HepG2 (cell line): ENCODE measurements around the gene CAT. TPM values are rescaled to one million over a fixed set of nuclear protein-coding genes. Genes with fewer than 3 reads are reported as not detected.

ENCODE experiments used
- ATAC-seq: fragments of 200-7000 bp; cut with Tn5 transposase; 3 replicates; pipeline ENCODE4 v1.9.1; 2020; ENCODE audit warnings: mild to moderate bottlenecking, moderate library complexity
- BruUV-seq: library from RNA; stranded (reverse); fragments of 400-500 nt; replicated peaks from 2 replicates; lab custom pipeline; 2021; lab: Mats Ljungman, UMichigan
- CTCF ChIA-PET: fragments of 300-600 bp; formaldehyde crosslinking; extraction: SDS; loops from one replicate; lab custom pipeline; 2021; ENCODE audit warnings: low total read pairs, inconsistent platforms, low intra/inter-chr PET ratio; lab: Yijun Ruan, JAX
- POLR2A ChIA-PET: fragments of 350-600 bp; sonication (Branson Sonifier 250); formaldehyde crosslinking; loops from one replicate; lab custom pipeline; 2020; ENCODE audit warnings: antibody characterized with exemption, inconsistent platforms; lab: Yijun Ruan, JAX
- DNase-seq: peaks from one replicate; pipeline ENCODE4 v3.0.0-alpha.2; 2015; ENCODE audit warnings: low spot score
- FAIRE-seq: peaks from 3 replicates; lab custom pipeline; 2011; peaks lifted over from hg19 to GRCh38; lab: Jason Lieb, UNC
- H2AFZ ChIP-seq: one replicate; pipeline ENCODE4 v1.6.1; 2011; ENCODE audit warnings: low read length, inconsistent platforms
- H3K27ac ChIP-seq: fragments of 300-600 bp; 3 replicates; pipeline ENCODE4 v1.8.0; 2011; ENCODE audit warnings: mixed run types, mild to moderate bottlenecking, mixed read lengths, low read length, inconsistent platforms; ENCODE audit not compliant: insufficient read depth; ENCODE audit errors: extremely low read length
- H3K27me3 ChIP-seq, 2 experiments: fragments of 200-600 bp in 1 of 2; 2 replicates in 1 of 2; 3 replicates in 1 of 2; pipeline versions ENCODE4 v1.6.0 to v1.8.0; 2011; ENCODE audit warnings: low read length in 2 of 2, mild to moderate bottlenecking in 2 of 2, moderate library complexity in 2 of 2, inconsistent platforms in 1 of 2; ENCODE audit not compliant: insufficient read depth in 2 of 2, control insufficient read depth in 1 of 2
- H3K36me3 ChIP-seq, 2 experiments: fragments of 200-600 bp in 1 of 2; replicated peaks in 1 of 2; 2 replicates in 1 of 2; 3 replicates in 1 of 2; pipeline versions ENCODE4 v1.5.1 to v1.8.0; 2011; ENCODE audit warnings: low read length in 2 of 2, inconsistent platforms in 1 of 2; ENCODE audit not compliant: insufficient read depth in 2 of 2, control insufficient read depth in 1 of 2
- H3K4me1 ChIP-seq: 2 replicates; pipeline ENCODE4 v1.5.1; 2012; ENCODE audit warnings: low read length, inconsistent platforms; ENCODE audit not compliant: insufficient read depth
- H3K4me2 ChIP-seq: 2 replicates; pipeline ENCODE4 v1.6.0; 2011; ENCODE audit warnings: low read depth, low read length, inconsistent platforms
- H3K4me3 ChIP-seq, 3 experiments: fragments of 200-600 bp in 1 of 3; sonication (generic), shearing (Covaris generic) in 1 of 3; replicated peaks in 1 of 3; 2 replicates each; pipeline ENCODE4 v1.5.1; 2011 to 2016; ENCODE audit warnings: low read length in 3 of 3, inconsistent platforms in 2 of 3, low read depth in 2 of 3, mild to moderate bottlenecking in 2 of 3, control low read depth in 1 of 3, mixed read lengths in 1 of 3; ENCODE audit not compliant: insufficient read depth in 1 of 3
- H3K79me2 ChIP-seq: one replicate; pipeline ENCODE4 v1.6.1; 2011; ENCODE audit warnings: low read length, inconsistent platforms; ENCODE audit not compliant: insufficient read depth
- H3K9ac ChIP-seq: 2 replicates; pipeline ENCODE4 v1.6.0; 2011; ENCODE audit warnings: mild to moderate bottlenecking, low read depth, low read length, inconsistent platforms; ENCODE audit not compliant: insufficient read depth
- H3K9me3 ChIP-seq: 2 replicates; pipeline ENCODE4 v1.5.1; 2012; ENCODE audit warnings: mild to moderate bottlenecking, low read length
- H4K20me1 ChIP-seq: 2 replicates; pipeline ENCODE4 v1.6.0; 2011; ENCODE audit warnings: inconsistent platforms, mild to moderate bottlenecking, low read length, moderate library complexity; ENCODE audit not compliant: insufficient read depth
- FOSL2 ChIP-seq: sonication (generic); formaldehyde crosslinking; IDR thresholded peaks from 2 replicates; pipeline ENCODE4 v1.4.0; 2020; ENCODE audit warnings: missing genetic modification reagents
- NFKBIZ ChIP-seq: IDR thresholded peaks from 2 replicates; pipeline ENCODE4 v1.6.1; 2018; ENCODE audit warnings: missing genetic modification reagents, missing compliant biosample characterization
- NONO ChIP-seq, 2 experiments: fragments of 450-650 bp in 1 of 2; sonication (generic) in 1 of 2; formaldehyde crosslinking in 1 of 2; IDR thresholded peaks in 1 of 2; conservative IDR thresholded peaks in 1 of 2; 2 replicates each; pipeline versions ENCODE4 v1.6.1 to v1.8.0; 2017 to 2022; ENCODE audit warnings: mild to moderate bottlenecking in 1 of 2, missing genetic modification reagents in 1 of 2, moderate library complexity in 1 of 2
- SAFB2 ChIP-seq: sonication (generic); formaldehyde crosslinking; IDR thresholded peaks from 2 replicates; pipeline ENCODE4 v1.5.1; 2020; ENCODE audit warnings: missing genetic modification reagents, low read depth, mild to moderate bottlenecking, borderline replicate concordance
- SP1 ChIP-seq, 2 experiments: fragments of 450-650 bp in 1 of 2; sonication (generic) in 1 of 2; formaldehyde crosslinking in 1 of 2; IDR thresholded peaks; 2 replicates each; pipeline versions ENCODE4 v1.4.0 to v1.6.1; 2016 to 2020; ENCODE audit warnings: missing genetic modification reagents in 1 of 2
- TBX2 ChIP-seq: sonication (generic); formaldehyde crosslinking; IDR thresholded peaks from 2 replicates; pipeline ENCODE4 v1.5.0; 2020; ENCODE audit warnings: missing genetic modification reagents, mild to moderate bottlenecking, borderline replicate concordance
- ZNF17 ChIP-seq: sonication (generic); formaldehyde crosslinking; IDR thresholded peaks from 2 replicates; pipeline ENCODE4 v1.5.0; 2020; ENCODE audit warnings: mild to moderate bottlenecking, missing genetic modification reagents
- ZNF629 ChIP-seq: sonication (generic); formaldehyde crosslinking; conservative IDR thresholded peaks from 2 replicates; pipeline ENCODE4 v1.5.0; 2020; ENCODE audit warnings: missing genetic modification reagents
- WGBS: methylation state at CpG from one replicate; pipeline ENCODE4 v1.1.6; 2017; ENCODE audit warnings: low lambda C conversion rate; 5-methylcytosine and 5-hydroxymethylcytosine counted together
- in situ Hi-C: cut with HindIII; loops from 2 replicates; pipeline ENCODE4 v1.10.0; 2017; ENCODE audit warnings: low pct_unique_long_range_greater_than_20kb; ENCODE audit not compliant: extremely low pct_ligation_motif_present
- intact Hi-C: fragments of 100-400 bp; cut with micrococcal nuclease; formaldehyde crosslinking; loops from one replicate; pipeline ENCODE4 v1.10.0; 2022; ENCODE audit not compliant: unreplicated experiment
- polyA plus RNA-seq, 8 experiments: library from polyadenylated mRNA; depleted of rRNA in 3 of 8; stranded (reverse) in 7 of 8; unstranded in 1 of 8; fragments of >200 nt; fragmentation: Illumina TruSeq in 4 of 8; extraction: Trizol in 4 of 8; gene quantifications; 2 replicates each; pipeline versions ENCODE4 v1.2.1 to v1.2.3, GENCODE V29; 2011 to 2016; ENCODE audit warnings: low read depth in 4 of 8, missing spikeins in 1 of 8, mixed read lengths in 1 of 8; ENCODE audit not compliant: insufficient read depth in 1 of 8
- total RNA-seq, 5 experiments: library from RNA; depleted of rRNA; stranded (reverse); fragments of >200 nt; fragmentation: Illumina TruSeq; extraction: Trizol; gene quantifications; 2 replicates each; pipeline ENCODE4 v1.2.3, GENCODE V29; 2016; ENCODE audit warnings: low read depth in 1 of 5
- TF ChIP-seq, protein P1 (sequence below): sonication (generic); formaldehyde crosslinking; IDR thresholded peaks from 2 replicates; pipeline ENCODE4 v1.4.0; 2020; ENCODE audit warnings: mild to moderate bottlenecking, missing genetic modification reagents
- TF ChIP-seq, protein P2 (sequence below): sonication (generic); formaldehyde crosslinking; conservative IDR thresholded peaks from 2 replicates; pipeline ENCODE4 v1.8.0; 2022; ENCODE audit warnings: missing genetic modification reagents

The CAT gene
- total and polyA plus RNA-seq, 2 of the 13 experiments (the other 11 are each of a cell fraction or from before 2014, with no cell fraction given): 107 to 136 TPM

DNA sequence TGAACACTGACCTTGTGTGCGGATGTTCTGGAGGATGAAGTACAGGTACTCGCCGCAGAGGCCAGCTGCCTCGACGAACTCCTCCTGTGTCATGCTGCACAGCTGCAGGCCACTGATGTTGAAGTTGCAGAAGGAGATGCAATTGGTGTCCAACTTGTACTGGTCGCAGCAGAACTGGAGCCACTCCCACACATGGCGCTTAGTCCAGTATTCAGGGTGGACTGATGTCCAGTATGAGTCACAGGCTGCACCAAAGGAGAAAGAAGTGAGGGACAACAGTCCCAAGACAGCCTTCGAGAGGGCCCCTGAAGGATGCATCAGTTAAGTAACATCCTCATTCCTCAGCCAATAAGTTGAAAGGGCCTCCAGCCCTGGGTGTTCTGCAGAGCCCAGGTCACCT is 54.7 kb downstream of the CAT start:
- Histone ChIP-seq H3K4me1 (peaks cover 43% of the 10 kb centered on the region), H4K20me1 (no peaks in the 10 kb centered on the region), H3K27ac (no peak overlapping the region), H3K9ac (no peak overlapping the region), H3K36me3 (no peaks in the 10 kb centered on the region), H3K9me3 (no peaks in the 10 kb centered on the region), H2AFZ (no peak overlapping the region), H3K79me2 (no peaks in the 10 kb centered on the region), H3K27me3 (no peaks in the 10 kb centered on the region), H3K4me3 (no peak overlapping the region), H3K4me2 (peak overlapping the region; percentile 21; the same call in 1 of the 2 replicates)
- ChIA-PET POLR2A (no interaction called here), CTCF (interaction anchor here (1.2 to 2.3 kb wide), 2 partner anchors 25 to 134 kb away, joined by 4 to 8 read pairs; no protein-coding TSS in a partner anchor)
- intact Hi-C loops (loop anchor here (1.0 kb wide), 1 partner anchor 129 kb away; no protein-coding TSS in a partner anchor), in situ Hi-C loops (loop anchor here (5.0 to 25.0 kb wide), 4 partner anchors 131 to 639 kb away; no protein-coding TSS in a partner anchor)
- FAIRE-seq: no peak
- TF ChIP-seq NONO (IDR thresholded peaks at IDR 0.05) (no peak), NONO (CRISPR knock-in tag; conservative IDR thresholded peaks at IDR 0.05) (0 out of 2 replicates have a peak, but pooled peaks have one; percentile 22), TBX2 (CRISPR knock-in tag) (no peak), SP1 (IDR thresholded peaks at IDR 0.05) (no peak), SP1 (CRISPR knock-in tag; IDR thresholded peaks at IDR 0.05) (no peak), FOSL2 (CRISPR knock-in tag) (0 out of 2 replicates have a peak, but pooled peaks have one; percentile 16), ZNF17 (CRISPR knock-in tag) (no peak)
- no TSS peak for BruUV-seq
- no peak for DNase-seq
- ATAC-seq: no peak; the same call in 2 of the 3 replicates
- 24% methylated on average over 5 of the region's 8 CpGs for WGBS

DNA sequence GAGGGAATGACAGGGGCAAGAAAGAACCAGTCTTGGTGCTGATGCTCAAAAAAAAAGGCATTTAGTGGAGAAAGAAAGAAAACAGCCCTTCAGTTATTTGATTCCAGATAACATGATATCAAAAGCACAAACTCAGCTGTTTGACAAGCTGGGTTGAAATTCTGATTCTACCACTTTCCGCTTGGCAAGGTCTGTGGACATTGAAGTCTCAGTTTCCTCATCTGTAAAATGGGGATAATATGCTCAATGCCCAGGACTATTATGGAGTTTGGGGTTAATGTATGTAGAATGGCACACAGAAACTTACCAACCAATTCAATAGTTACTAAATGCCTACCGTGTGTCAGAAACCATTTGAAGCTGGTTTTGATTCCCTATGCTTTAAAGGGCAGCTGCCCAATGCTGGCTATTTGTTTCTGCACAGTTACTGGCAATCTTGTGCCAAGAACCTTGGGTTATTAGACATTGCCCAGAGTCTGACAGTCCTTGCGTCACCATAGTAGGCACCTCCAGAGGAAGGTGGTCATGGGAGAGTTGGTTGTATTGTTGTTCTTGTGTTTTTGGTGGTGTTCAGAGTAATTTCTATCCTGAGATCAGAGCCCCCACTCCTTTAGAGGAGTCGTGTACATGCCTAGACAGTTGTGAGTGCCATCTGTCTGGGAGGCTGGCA is 55.3 kb downstream of the CAT start:
- H3K9me3 ChIP-seq: no peaks in the 10 kb centered on the region
- H3K79me2 ChIP-seq: no peaks in the 10 kb centered on the region
- no peaks in the 10 kb centered on the region for H3K27me3 ChIP-seq
- DNase-seq (no peak), FAIRE-seq (no peak), ATAC-seq (no peak)
- no peak overlapping the region for H2AFZ ChIP-seq
- peaks cover 43% of the 10 kb centered on the region for H3K4me1 ChIP-seq
- in situ Hi-C loops: loop anchor here (5.0 to 25.0 kb wide), 4 partner anchors 132 to 639 kb away; no protein-coding TSS in a partner anchor
- TF ChIP-seq ZNF629 (peak; percentile 66), SAFB2 (CRISPR knock-in tag) (no peak), NFKBIZ (CRISPR knock-in tag) (no peak)
- TF ChIP-seq, protein P1, sequence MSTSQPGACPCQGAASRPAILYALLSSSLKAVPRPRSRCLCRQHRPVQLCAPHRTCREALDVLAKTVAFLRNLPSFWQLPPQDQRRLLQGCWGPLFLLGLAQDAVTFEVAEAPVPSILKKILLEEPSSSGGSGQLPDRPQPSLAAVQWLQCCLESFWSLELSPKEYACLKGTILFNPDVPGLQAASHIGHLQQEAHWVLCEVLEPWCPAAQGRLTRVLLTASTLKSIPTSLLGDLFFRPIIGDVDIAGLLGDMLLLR: no peak
- TF ChIP-seq, protein P2, sequence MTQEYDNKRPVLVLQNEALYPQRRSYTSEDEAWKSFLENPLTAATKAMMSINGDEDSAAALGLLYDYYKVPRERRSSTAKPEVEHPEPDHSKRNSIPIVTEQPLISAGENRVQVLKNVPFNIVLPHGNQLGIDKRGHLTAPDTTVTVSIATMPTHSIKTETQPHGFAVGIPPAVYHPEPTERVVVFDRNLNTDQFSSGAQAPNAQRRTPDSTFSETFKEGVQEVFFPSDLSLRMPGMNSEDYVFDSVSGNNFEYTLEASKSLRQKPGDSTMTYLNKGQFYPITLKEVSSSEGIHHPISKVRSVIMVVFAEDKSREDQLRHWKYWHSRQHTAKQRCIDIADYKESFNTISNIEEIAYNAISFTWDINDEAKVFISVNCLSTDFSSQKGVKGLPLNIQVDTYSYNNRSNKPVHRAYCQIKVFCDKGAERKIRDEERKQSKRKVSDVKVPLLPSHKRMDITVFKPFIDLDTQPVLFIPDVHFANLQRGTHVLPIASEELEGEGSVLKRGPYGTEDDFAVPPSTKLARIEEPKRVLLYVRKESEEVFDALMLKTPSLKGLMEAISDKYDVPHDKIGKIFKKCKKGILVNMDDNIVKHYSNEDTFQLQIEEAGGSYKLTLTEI: no peak
- H3K36me3 ChIP-seq: no peaks in the 10 kb centered on the region
- ChIA-PET CTCF (interaction anchor here (2.3 kb wide), 1 partner anchor 135 kb away, joined by 8 read pairs; no protein-coding TSS in a partner anchor), POLR2A (no interaction called here)
- WGBS: 56% methylated on average over 4 of the region's 4 CpGs
- intact Hi-C loops: loop anchor here (1.0 kb wide), 1 partner anchor 130 kb away; no protein-coding TSS in a partner anchor
- H3K9ac ChIP-seq: no peak overlapping the region
- no peaks in the 10 kb centered on the region for H4K20me1 ChIP-seq
- H3K4me2 ChIP-seq: no peak overlapping the region
- H3K27ac ChIP-seq: no peak overlapping the region
- no TSS peak for BruUV-seq
- H3K4me3 ChIP-seq: no peak overlapping the region
